Bronchial epithelial cell (primary cell): ENCODE measurements around the gene WASF1. TPM values are rescaled to one million over a fixed set of nuclear protein-coding genes. Genes with fewer than 3 reads are reported as not detected.

Experiments
- DNase-seq: peaks from one replicate; pipeline ENCODE4 v3.0.0-alpha.2; 2010; ENCODE audit warnings: low read depth
- FAIRE-seq: peaks from 2 replicates; lab custom pipeline; 2011; peaks lifted over from hg19 to GRCh38; lab: Jason Lieb, UNC
- H3K27me3 ChIP-seq: 2 replicates; pipeline ENCODE4 v1.5.1; 2011; ENCODE audit warnings: low read length; ENCODE audit not compliant: control insufficient read depth, insufficient read depth
- H3K36me3 ChIP-seq: 2 replicates; pipeline ENCODE4 v1.5.1; 2011; ENCODE audit warnings: low read length; ENCODE audit not compliant: control insufficient read depth, insufficient read depth
- H3K4me3 ChIP-seq: 2 replicates; pipeline ENCODE4 v1.5.1; 2011; ENCODE audit warnings: mild to moderate bottlenecking, low read depth, low read length, control low read depth
- CTCF ChIP-seq: IDR thresholded peaks from 2 replicates; pipeline ENCODE4 v1.5.1; 2011; ENCODE audit warnings: mild to moderate bottlenecking, moderate library complexity, low read length, control low read depth, inconsistent platforms; ENCODE audit not compliant: insufficient read depth, severe bottlenecking
- total RNA-seq: library from RNA; depleted of rRNA; stranded (reverse); fragments of >200 nt; gene quantifications from 2 replicates; pipeline ENCODE4 v1.2.1, GENCODE V29; 2014

The WASF1 gene
- total RNA-seq, 1 donor from 2014 or later: 7.1 TPM

GRCh38 chr6:110191477-110191876 lies 12.0 kb upstream of the WASF1 start:
- DNase-seq (no peak), FAIRE-seq (no peak)
- H3K27me3 ChIP-seq: no peaks in the 10 kb centered on the region
- no peaks in the 10 kb centered on the region for H3K36me3 ChIP-seq
- no peak overlapping the region for H3K4me3 ChIP-seq
- TF ChIP-seq CTCF: no peak

- no peaks in the 10 kb centered on the region for H3K27me3 ChIP-seq
- DNase-seq (no peak), FAIRE-seq (no peak)
- no peak overlapping the region for H3K4me3 ChIP-seq
- TF ChIP-seq CTCF: no peak
- H3K36me3 ChIP-seq: no peaks in the 10 kb centered on the region
Measured at GRCh38 chr6:110190726-110191125, 11.3 kb upstream of the WASF1 start.

GRCh38 chr6:110188791-110189190 lies 9.3 kb upstream of the WASF1 start:
- no peaks in the 10 kb centered on the region for H3K36me3 ChIP-seq
- H3K27me3 ChIP-seq: no peaks in the 10 kb centered on the region
- TF ChIP-seq CTCF: no peak
- H3K4me3 ChIP-seq: no peak overlapping the region
- no peak for FAIRE-seq
- DNase-seq: peak; percentile 67

GRCh38 chr6:110185879-110186278 lies 6.4 kb upstream of the WASF1 start:
- TF ChIP-seq CTCF: no peak
- no peak overlapping the region for H3K4me3 ChIP-seq
- H3K27me3 ChIP-seq: no peaks in the 10 kb centered on the region
- no peak for FAIRE-seq
- H3K36me3 ChIP-seq: no peaks in the 10 kb centered on the region
- no peak for DNase-seq

GRCh38 chr6:110183292-110183885 lies 3.9 kb upstream of the WASF1 start:
- Histone ChIP-seq H3K27me3 (no peaks in the 10 kb centered on the region), H3K4me3 (no peak overlapping the region), H3K36me3 (no peaks in the 10 kb centered on the region)
- FAIRE-seq (no peak), DNase-seq (no peak)
- TF ChIP-seq CTCF: no peak
